MM.1S (cell line): ENCODE data around the gene HYI.

Source experiments
- CTCF ChIP-seq: fragments of 300-600 bp; sonication (generic); IDR thresholded peaks from 2 replicates; pipeline ENCODE4 v1.5.1; 2016; ENCODE audit warnings: antibody characterized with exemption, low read length, mixed read lengths
- EZH2 ChIP-seq: fragments of 300-600 bp; sonication (generic); optimal IDR thresholded peaks from 2 replicates; pipeline ENCODE3; 2017; ENCODE audit warnings: low read depth, mild to moderate bottlenecking, antibody characterized with exemption, low read length, mixed read lengths

DNA sequence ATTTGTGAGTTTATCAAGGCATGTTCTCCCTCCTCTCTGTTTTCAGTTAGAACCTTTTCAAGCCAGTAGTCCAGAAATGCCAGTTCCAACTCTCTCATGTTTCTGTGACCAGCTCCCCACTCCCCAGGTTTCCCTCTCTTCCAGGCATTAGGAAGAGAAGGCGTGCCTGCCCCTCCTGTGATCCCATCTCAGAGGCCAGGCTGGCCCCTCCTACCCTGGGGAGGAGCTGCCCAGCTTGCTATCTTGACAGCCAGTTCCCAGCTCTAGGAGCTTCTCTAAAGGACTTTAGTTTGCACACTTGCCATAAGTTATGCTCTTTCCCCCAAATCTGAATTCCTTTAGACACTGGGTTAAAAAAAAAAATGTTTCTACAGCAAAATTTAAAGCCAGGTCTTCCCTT, 8.9 kb downstream of the HYI start:
- TF ChIP-seq CTCF (no peak), EZH2 (no peak)
